Stimulated activated memory B cell treated with anti-CD40 and anti-IgM and Interleukin-4, amounts not matched to agents 10 μg/mL and 1 μg/mL and 100 μg/mL, for 72 hours (primary cell): Measurements from ENCODE around the gene RNF208.
"Not testable (repeated sequence)": the region's sequence is repeated elsewhere in the genome, so short reads cannot be mapped to it uniquely, and the experiment has no call there.

Source experiments
- ATAC-seq: fragments of 150-1000 bp; cut with Tn5 transposase; 2 replicates; pipeline ENCODE4 v1.10.0; 2021
- H3K27ac Mint-ChIP-seq: one replicate; pipeline ENCODE4 v1.8.0; 2022; ENCODE audit warnings: mild to moderate bottlenecking, mixed read lengths
- H3K27me3 Mint-ChIP-seq: one replicate; pipeline ENCODE4 v1.8.0; 2022; ENCODE audit warnings: mixed read lengths
- H3K36me3 Mint-ChIP-seq: one replicate; pipeline ENCODE4 v1.8.0; 2022; ENCODE audit warnings: mixed read lengths
- H3K4me1 Mint-ChIP-seq: one replicate; pipeline ENCODE4 v1.8.0; 2022; ENCODE audit warnings: mixed read lengths
- H3K4me3 Mint-ChIP-seq: one replicate; pipeline ENCODE4 v1.8.0; 2022; ENCODE audit warnings: mild to moderate bottlenecking, moderate library complexity, mixed read lengths
- H3K9me3 Mint-ChIP-seq: one replicate; pipeline ENCODE4 v1.8.0; 2022; ENCODE audit warnings: mixed read lengths

Gene RNF208, protein sequence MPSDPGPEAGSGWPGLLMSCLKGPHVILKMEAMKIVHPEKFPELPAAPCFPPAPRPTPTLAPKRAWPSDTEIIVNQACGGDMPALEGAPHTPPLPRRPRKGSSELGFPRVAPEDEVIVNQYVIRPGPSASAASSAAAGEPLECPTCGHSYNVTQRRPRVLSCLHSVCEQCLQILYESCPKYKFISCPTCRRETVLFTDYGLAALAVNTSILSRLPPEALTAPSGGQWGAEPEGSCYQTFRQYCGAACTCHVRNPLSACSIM

DNA sequence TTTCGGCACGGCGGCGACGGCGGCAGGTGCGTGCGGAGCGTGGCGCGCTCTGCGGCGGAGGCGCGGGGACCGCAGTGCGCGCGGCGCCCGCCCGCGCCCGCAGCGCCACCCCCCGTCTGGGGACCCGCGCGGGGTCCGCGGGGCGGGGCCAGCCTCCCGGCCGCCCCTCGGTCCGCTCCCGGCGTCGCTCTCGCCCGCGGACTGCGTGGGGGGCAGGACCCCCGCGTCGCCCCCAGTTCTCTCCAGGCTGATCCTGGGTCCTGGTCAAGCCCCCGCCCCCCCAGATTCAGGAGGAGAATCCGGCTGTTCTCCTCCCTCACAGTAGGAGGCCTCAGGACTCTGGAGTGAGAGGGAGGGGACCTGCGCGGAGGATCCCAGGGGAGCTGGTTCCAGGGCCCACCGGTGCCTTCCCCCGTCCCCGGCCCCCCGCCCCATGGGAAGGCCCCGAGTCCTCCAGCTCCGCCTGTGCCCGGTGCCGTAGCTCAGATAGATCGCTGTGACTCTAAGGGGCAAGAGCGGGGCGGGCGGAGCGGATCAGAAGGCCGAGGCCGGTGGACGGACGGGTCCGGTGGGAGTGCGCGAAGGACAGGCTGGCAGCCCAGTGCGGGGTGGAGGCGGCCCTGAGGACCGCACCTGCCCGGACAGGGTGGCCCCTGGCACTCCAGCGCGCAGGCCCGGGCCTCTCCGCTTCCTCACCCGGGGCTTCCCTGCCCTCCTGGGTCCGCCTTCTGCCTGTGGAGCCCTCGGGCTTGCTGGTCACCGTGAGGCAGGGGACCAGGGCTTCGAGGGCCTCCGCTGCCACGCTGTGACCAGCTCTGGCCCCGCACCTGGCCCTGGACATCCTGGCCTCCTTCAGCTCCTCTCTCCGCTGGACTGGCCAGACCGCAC is at the start of gene RNF208:
Gene RNF208 (minus strand): TSS at position 51 of the 888 bp plus-strand sequence. CDS start 1,028 bp downstream, outside the sequence.
- Mint-ChIP-seq H3K27me3 (peaks cover 3% of the 10 kb centered on the region), H3K9me3 (no peaks in the 10 kb centered on the region), H3K36me3 (no peaks in the 10 kb centered on the region), H3K4me3 (peak within 1 kb of the TSS; percentile 83), H3K4me1 (peaks cover 15% of the 10 kb centered on the region), H3K27ac (peak within 1 kb of the TSS; percentile 69)
- peak; percentile 1 for ATAC-seq

DNA sequence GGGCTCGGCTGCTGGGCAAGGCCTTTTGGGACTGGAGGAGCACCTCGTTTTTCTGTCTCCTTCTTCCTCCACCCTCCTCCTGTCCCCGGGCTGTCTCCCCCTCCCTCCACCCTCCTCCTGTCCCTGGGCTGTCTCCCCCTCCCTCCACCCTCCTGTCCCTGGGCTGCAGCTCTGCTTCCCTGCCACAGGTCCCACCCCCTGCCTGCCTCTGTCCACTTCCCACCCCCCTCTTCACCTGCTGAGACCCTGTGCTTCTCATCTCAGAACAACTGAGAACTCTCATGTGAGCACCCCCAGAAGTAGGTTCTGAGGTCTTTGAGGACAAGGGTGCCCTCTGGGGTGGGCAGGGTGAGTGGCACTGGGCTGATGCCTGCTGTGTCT is 49.6 kb upstream of the RNF208 start:
- ATAC-seq: no peak
- Mint-ChIP-seq H3K36me3 (peaks cover 41% of the 10 kb centered on the region), H3K27ac (no peak overlapping the region), H3K9me3 (peaks cover 3% of the 10 kb centered on the region), H3K27me3 (no peaks in the 10 kb centered on the region), H3K4me3 (no peak overlapping the region), H3K4me1 (peaks cover 62% of the 10 kb centered on the region)

DNA sequence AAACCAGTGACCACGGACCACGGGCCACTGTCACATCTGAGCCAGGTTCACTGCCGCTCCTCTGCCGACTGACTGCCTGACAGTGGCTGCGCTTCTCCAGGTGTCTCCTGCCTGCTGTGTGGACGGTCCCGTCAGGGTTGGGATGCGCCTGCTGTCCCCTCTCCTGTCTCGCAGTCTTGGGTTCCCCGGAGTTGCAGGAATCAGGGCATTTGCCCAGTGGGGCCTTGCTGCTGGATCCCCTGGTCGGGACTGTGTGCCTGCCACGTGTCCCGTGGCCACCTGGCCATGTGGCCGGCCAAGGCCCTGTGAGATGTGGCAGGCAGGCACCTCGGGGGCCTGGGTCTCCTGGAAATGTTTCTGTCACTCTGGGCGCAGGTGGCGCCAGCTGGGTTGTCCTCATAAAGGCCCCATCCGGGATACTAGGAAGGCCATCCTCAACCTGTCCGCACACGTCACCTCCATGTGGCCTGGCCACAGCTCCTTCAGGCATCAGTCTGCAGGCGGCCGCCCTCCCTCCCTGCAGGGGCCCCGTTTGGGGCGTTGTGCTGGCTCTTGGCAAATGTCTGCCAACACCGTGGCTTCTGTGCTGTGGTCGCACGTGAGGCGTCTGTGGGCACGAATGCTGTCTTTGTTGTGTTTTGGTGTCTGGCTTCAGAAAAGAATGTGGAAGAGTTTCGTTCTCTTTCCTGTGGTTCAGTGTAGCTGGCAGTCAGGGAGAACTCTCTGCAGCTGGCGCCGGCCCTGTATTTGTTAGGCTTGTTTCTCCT is 49.1 kb upstream of the RNF208 start:
- H3K9me3 Mint-ChIP-seq: peaks cover 3% of the 10 kb centered on the region
- no peak overlapping the region for H3K4me3 Mint-ChIP-seq
- H3K36me3 Mint-ChIP-seq: peaks cover 41% of the 10 kb centered on the region
- ATAC-seq: no peak
- H3K27me3 Mint-ChIP-seq: no peaks in the 10 kb centered on the region
- H3K4me1 Mint-ChIP-seq: peaks cover 56% of the 10 kb centered on the region
- H3K27ac Mint-ChIP-seq: no peak overlapping the region

DNA sequence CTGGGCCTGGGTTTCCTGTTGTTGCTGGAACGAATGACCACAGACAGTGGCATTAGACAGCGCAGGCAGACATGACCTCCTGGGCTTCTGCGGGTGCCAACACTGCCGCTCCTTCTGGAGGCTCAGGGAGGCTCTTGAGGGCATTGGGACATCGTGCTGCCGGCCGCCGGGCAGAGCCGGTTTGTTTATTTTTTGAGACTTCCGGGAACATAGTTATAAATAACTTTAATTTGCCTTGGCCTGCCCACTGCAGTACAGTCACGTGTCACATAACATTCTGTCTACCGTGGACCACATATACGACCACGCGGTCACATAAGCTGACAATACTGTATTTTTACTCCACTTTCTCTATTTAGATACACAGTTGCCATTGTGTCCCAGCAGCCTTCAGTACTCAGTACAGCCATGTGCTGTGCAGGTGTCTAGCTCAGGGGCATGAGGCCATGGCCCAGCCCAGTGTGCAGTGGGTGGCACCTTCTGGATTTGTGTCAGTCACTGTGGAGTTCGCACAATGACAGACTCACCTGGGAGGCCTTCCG is 47.3 kb upstream of the RNF208 start:
- Mint-ChIP-seq H3K36me3 (peaks cover 44% of the 10 kb centered on the region), H3K4me3 (peak overlapping the region; percentile 81)

DNA sequence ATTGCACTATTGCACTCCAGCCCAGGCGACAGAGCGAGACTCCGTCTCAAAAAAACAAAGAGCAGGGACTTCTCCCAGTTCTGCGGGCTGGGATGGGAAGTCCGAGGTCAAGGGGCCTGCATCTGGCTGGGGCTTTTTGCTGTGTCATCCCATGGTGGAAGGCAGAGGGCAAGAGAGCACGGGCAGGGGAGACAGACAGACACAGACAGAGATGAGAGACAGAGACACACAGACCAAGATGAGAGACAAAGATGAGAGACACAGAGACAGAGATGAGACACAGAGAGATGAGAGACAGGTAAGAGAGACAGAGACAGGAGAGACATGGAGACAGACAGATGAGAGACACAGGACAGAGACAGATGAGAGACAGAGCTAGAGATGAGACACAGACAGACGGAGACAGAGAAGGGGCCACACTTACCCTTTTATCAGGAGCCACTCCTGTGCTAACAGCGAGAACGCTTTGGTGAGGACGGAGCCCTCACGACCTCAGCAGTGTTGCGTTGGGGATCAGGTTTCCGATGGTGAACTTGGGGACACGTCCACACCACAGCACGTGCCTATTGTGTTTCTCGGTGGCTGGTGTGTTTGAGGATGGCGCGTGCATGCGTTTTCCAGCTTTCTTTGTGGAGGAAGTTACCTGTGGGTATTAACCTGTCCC is 46.6 kb upstream of the RNF208 start:
- H3K9me3 Mint-ChIP-seq: peaks cover 3% of the 10 kb centered on the region
- peak overlapping the region; percentile 81 for H3K4me3 Mint-ChIP-seq
- H3K4me1 Mint-ChIP-seq: peaks cover 35% of the 10 kb centered on the region
- ATAC-seq: no peak
- peak overlapping the region; percentile 76 for H3K27ac Mint-ChIP-seq
- H3K36me3 Mint-ChIP-seq: peaks cover 47% of the 10 kb centered on the region
- no peaks in the 10 kb centered on the region for H3K27me3 Mint-ChIP-seq

More for the DNA sequence above, 47.3 kb upstream of the RNF208 start:
- Mint-ChIP-seq H3K9me3 (peaks cover 3% of the 10 kb centered on the region), H3K27me3 (no peaks in the 10 kb centered on the region), H3K4me1 (peaks cover 38% of the 10 kb centered on the region), H3K27ac (peak overlapping the region; percentile 76)
- ATAC-seq: peak; percentile 68

DNA sequence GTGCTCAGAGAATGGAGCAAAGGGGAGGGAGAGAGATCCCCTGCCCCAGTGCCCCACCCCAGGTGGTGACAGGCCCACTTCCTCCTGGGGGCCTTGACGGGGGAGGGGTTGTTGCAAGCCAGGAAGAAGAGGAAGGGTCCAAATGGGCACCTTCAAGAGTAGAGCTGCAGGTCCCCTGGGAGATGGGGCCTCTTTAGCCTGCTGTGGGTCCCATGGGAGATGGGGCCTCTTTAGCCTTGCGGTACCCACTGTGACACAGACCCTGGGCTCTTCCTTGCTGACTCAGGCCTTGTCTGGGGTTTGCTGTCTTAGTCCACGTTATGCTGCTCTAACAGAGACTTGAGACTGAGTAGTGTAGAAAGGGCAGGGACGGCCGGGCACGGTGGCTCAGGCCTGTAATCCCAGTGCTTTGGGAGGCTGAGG is 45.9 kb upstream of the RNF208 start:
- peak overlapping the region; percentile 76 for H3K27ac Mint-ChIP-seq
- H3K4me3 Mint-ChIP-seq: peak overlapping the region; percentile 81
- no peaks in the 10 kb centered on the region for H3K27me3 Mint-ChIP-seq
- peaks cover 3% of the 10 kb centered on the region for H3K9me3 Mint-ChIP-seq
- ATAC-seq: peak; percentile 87
- H3K4me1 Mint-ChIP-seq: peaks cover 35% of the 10 kb centered on the region
- H3K36me3 Mint-ChIP-seq: peaks cover 45% of the 10 kb centered on the region

DNA sequence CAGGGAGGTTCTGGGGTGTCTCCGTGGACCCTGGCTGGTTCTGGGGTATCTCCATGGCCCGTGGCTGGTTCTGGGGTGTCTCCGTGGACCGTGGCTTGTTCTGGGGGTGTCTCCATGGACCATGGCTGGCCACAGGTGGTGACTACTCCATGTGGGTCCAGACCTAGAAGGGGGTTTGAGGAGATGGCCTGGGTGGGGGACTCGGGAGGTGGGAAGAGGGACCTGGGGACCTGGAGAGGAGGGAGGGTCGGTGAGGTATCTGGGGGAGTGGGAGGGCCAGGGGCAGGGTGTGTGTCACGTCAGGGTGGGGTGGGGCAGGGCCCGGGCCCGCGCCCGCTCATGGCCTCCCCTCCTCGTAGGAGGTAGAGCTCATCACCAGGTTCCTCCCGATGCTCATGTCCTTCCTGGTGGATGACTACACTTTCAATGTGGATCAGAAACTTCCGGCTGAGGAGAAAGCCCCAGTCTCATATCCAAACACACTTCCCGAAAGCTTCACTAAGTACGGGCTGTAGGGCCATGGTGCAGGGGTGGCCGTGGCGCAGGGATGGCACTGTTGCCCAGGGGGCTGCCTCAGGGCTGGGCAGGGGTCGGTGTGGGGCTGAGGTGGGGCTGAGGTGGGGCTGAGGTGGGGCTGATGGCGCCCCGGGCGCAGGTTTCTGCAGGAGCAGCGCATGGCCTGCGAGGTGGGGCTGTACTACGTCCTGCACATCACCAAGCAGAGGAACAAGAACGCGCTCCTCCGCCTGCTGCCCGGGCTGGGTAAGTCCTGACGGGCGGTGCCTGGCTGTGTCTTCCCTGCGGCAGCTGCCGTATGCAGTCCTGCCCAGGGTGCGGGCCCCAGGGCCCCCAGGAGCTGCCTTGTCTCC is 44.8 kb upstream of the RNF208 start:
- H3K27ac Mint-ChIP-seq: peak overlapping the region; percentile 76
- peaks cover 48% of the 10 kb centered on the region for H3K36me3 Mint-ChIP-seq
- no peak for ATAC-seq
- peaks cover 3% of the 10 kb centered on the region for H3K9me3 Mint-ChIP-seq
- H3K4me1 Mint-ChIP-seq: peaks cover 38% of the 10 kb centered on the region
- no peak overlapping the region for H3K4me3 Mint-ChIP-seq
- no peaks in the 10 kb centered on the region for H3K27me3 Mint-ChIP-seq

DNA sequence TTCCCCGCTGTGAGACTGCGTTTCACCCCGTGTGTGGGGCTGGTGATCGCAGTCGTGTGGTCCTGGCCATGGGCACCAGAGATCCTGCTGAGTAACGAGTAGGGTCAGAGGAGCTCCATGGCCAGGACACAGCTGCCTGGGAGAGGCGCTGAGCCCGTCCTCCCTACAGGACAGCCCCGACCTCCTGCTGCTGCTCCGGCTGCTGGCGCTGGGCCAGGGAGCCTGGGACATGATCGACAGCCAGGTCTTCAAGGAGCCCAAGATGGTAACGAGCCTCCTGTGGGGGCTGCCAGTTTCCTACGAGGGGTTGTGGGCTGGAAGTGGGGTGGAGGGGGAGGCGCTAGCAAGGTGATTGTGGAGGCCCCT is 44.1 kb upstream of the RNF208 start:
- Mint-ChIP-seq H3K27me3 (no peaks in the 10 kb centered on the region), H3K9me3 (peaks cover 3% of the 10 kb centered on the region), H3K36me3 (peaks cover 54% of the 10 kb centered on the region), H3K4me1 (peaks cover 39% of the 10 kb centered on the region), H3K27ac (peak overlapping the region; percentile 37), H3K4me3 (no peak overlapping the region)
- no peak for ATAC-seq

DNA sequence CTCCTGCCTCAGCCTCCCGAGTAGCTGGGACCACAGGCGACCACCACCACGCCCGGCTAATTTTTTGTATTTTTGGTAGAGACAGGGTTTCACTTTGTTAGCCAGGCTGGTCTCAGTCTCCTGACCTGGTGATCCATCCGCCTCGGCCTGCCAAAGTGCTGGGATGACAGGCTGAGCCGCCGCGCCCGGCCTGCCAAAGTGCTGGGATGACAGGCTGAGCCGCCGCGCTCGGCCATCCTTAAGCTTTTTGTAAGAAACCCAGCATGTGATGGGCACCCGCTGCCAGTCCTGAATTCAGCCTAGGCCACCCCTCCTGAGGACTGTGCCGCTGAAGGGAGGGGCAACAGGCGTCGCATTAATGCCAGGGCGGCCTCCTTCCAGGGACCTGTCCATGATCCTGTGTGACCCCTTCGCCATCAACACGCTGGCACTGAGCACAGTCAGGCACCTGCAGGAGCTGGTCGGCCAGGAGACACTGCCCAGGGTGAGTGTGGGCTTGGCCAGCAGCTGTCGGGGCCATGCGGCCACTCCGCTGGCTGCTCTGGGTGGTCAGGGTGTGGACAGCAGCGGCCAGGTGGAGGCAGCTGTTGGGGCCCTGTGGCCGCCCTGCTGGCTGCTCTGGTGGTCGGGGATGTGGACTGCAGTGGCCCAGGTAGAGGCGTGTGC is 43.6 kb upstream of the RNF208 start:
- Mint-ChIP-seq H3K4me1 (peaks cover 35% of the 10 kb centered on the region), H3K27ac (no peak overlapping the region), H3K4me3 (no peak overlapping the region), H3K27me3 (no peaks in the 10 kb centered on the region), H3K9me3 (peaks cover 3% of the 10 kb centered on the region), H3K36me3 (peaks cover 54% of the 10 kb centered on the region)
- ATAC-seq: no peak

DNA sequence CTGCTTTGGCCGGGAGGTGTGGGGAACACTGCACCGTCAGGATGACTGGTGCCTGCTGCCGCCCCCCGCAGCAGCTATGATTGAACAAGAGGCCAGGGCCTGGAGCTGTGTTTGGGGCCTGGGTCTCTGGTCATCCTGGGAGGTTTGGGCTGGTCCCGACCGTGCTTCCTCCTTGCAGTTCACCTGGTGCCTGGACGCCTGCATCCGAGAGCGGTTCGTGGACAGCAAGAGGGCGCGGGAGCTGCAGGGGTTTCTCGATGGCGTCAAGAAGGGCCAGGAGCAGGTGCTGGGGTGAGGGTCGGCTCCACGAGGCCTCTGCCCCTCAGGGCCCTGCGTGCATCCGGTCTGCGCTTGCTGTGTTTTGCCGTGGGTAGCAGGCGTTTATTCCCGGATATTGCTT is 42.0 kb upstream of the RNF208 start:
- peaks cover 3% of the 10 kb centered on the region for H3K9me3 Mint-ChIP-seq
- no peak overlapping the region for H3K27ac Mint-ChIP-seq
- H3K27me3 Mint-ChIP-seq: no peaks in the 10 kb centered on the region
- no peak for ATAC-seq
- no peak overlapping the region for H3K4me3 Mint-ChIP-seq
- peaks cover 45% of the 10 kb centered on the region for H3K36me3 Mint-ChIP-seq
- peaks cover 24% of the 10 kb centered on the region for H3K4me1 Mint-ChIP-seq

DNA sequence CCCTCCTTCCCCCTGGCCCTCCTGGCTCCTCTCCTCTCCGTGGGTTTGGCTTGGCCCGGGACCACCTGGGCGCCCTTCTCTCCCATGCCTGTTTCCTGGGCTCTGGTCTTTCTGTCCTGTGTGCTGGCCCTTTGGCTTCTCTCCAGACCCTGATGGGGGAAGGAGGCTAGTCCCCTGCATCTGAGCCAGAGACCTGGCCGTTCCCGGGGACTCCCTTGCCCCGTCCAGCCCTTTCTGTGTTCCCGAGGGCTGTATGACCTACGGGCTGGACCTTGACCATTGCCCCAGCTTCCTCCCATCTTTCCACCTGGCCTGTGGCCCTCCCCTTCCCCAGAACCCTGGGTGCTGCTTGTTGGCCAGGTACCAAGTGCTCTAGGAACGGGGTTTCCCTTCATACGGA is 41.5 kb upstream of the RNF208 start:
- Mint-ChIP-seq H3K36me3 (peaks cover 40% of the 10 kb centered on the region), H3K9me3 (peaks cover under 1% of the 10 kb centered on the region), H3K4me1 (peaks cover 19% of the 10 kb centered on the region), H3K27me3 (no peaks in the 10 kb centered on the region), H3K4me3 (no peak overlapping the region), H3K27ac (no peak overlapping the region)
- ATAC-seq: no peak

DNA sequence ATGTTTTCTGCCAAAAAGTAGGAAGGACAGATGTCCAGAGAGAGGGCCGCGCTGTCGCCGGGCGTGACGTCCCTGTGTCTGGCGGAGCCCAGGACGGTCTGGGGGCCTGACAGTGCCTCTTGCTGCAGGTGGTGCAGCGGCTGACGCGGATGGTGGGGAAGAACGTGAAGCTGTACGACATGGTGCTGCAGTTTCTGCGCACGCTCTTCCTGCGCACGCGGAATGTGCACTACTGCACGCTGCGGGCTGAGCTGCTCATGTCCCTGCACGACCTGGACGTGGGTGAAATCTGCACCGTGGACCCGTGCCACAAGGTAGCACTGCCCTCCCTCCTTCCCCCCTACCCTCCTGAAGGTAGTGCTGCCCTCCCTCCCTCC is 40.9 kb upstream of the RNF208 start:
- no peaks in the 10 kb centered on the region for H3K27me3 Mint-ChIP-seq
- peaks cover 34% of the 10 kb centered on the region for H3K36me3 Mint-ChIP-seq
- no peak for ATAC-seq
- no peaks in the 10 kb centered on the region for H3K9me3 Mint-ChIP-seq
- no peak overlapping the region for H3K4me3 Mint-ChIP-seq
- peaks cover 12% of the 10 kb centered on the region for H3K4me1 Mint-ChIP-seq
- H3K27ac Mint-ChIP-seq: no peak overlapping the region

DNA sequence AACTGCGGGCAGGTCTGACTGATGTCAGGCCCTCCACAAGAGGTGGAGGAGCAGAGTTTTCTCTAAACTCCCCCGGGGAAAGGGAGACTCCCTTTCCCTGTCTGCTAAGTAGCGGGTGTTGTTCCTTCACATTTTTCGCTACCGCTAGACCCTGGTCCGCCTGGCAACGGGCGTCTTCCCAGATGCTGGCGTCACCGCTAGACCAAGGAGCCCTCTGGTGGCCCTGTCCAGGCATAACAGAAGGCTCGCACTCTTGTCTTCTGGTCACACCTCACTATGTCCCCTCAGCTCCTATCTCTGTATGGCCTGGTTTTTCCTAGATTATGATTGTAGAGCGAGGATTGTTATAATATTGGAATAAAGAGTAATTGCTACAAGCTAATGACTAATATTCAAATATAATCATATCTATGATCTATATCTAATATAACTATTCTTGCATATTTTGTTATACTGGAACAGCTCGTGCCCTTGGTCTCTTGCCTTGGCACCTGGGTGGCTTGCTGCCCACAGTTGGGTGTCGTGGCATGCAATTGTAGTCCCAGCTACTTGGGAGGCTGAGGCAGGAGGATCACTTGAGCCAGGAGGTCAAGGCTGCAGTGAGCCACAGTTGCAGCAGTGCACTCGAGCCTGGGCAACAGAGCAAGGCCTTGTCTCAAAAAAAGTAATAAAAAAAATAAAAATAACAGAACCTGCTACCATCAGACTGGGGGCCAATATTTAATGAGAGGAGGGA is 40.3 kb upstream of the RNF208 start:
- H3K27ac Mint-ChIP-seq: peak overlapping the region; percentile 46
- H3K27me3 Mint-ChIP-seq, H3K4me3 Mint-ChIP-seq, H3K9me3 Mint-ChIP-seq, H3K4me1 Mint-ChIP-seq, ATAC-seq: not testable (repeated sequence)
- peaks cover 28% of the 10 kb centered on the region for H3K36me3 Mint-ChIP-seq
